Mucosa of rectum (tissue), 2 donors: Measurements from ENCODE around the gene HSD17B2.
"Not testable (repeated sequence)": the region's sequence is repeated elsewhere in the genome, so short reads cannot be mapped to it uniquely, and the experiment has no call there.

Experiments used
- H3K27ac ChIP-seq, 2 donors: one replicate each; pipeline ENCODE4 v1.7.0; 2013; ENCODE audit warnings: inconsistent platforms in 2 of 2, low read depth in 2 of 2, low read length in 2 of 2
- H3K27me3 ChIP-seq, 2 donors: one replicate each; pipeline ENCODE4 v1.7.0; 2013; ENCODE audit warnings: low read length in 2 of 2; ENCODE audit not compliant: control insufficient read depth in 2 of 2, insufficient read depth in 2 of 2
- H3K36me3 ChIP-seq, 2 donors: one replicate each; pipeline ENCODE4 v1.7.0; 2013; ENCODE audit warnings: low read length in 2 of 2; ENCODE audit not compliant: control insufficient read depth in 2 of 2, insufficient read depth in 2 of 2
- H3K4me1 ChIP-seq, 2 donors: one replicate each; pipeline ENCODE4 v1.7.0; 2013; ENCODE audit warnings: low read length in 2 of 2, mild to moderate bottlenecking in 1 of 2; ENCODE audit not compliant: control insufficient read depth in 2 of 2, insufficient read depth in 2 of 2
- H3K4me3 ChIP-seq, 2 donors: one replicate each; pipeline ENCODE4 v1.7.0; 2013; ENCODE audit warnings: low read length in 2 of 2
- H3K9ac ChIP-seq, 2 donors: one replicate each; pipeline ENCODE4 v1.7.0; 2013; ENCODE audit warnings: low read length in 2 of 2, low read depth in 1 of 2, mild to moderate bottlenecking in 1 of 2
- H3K9me3 ChIP-seq, 2 donors: one replicate each; pipeline ENCODE4 v1.7.0; 2013; ENCODE audit warnings: low read length in 2 of 2; ENCODE audit not compliant: control insufficient read depth in 2 of 2
- donor health status: healthy.
- donor health status: Normal muscosa, but diverticular disease.

Gene HSD17B2

GRCh38 chr16:82005027-82005830 lies 29.8 kb upstream of the HSD17B2 start:
- H3K4me1 ChIP-seq, result no peaks in the 10 kb centered on the region
- no peak overlapping the region for H3K9ac ChIP-seq
- peaks cover 0 to 2% of the 10 kb centered on the region in 2 donors for H3K9me3 ChIP-seq
- H3K36me3 ChIP-seq, result peaks cover 7 to 8% of the 10 kb centered on the region in 2 donors
- no peak overlapping the region for H3K27ac ChIP-seq
- no peak overlapping the region for H3K4me3 ChIP-seq
- no peaks in the 10 kb centered on the region for H3K27me3 ChIP-seq

- H3K9ac ChIP-seq, result no peak overlapping the region
- no peak overlapping the region for H3K27ac ChIP-seq
- H3K27me3 ChIP-seq, result no peaks in the 10 kb centered on the region
- H3K4me1 ChIP-seq, result no peaks in the 10 kb centered on the region
- H3K36me3 ChIP-seq, result peaks cover 5 to 7% of the 10 kb centered on the region in 2 donors
- H3K4me3 ChIP-seq, result no peak overlapping the region
- H3K9me3 ChIP-seq, result peaks cover 0 to 2% of the 10 kb centered on the region in 2 donors
Measured at GRCh38 chr16:82006036-82006435, 29.0 kb upstream of the HSD17B2 start.

GRCh38 chr16:82007189-82007588 lies 27.9 kb upstream of the HSD17B2 start:
- no peaks in the 10 kb centered on the region for H3K27me3 ChIP-seq
- H3K9ac ChIP-seq, result no peak overlapping the region
- H3K4me1 ChIP-seq, result no peaks in the 10 kb centered on the region
- no peak overlapping the region for H3K4me3 ChIP-seq
- H3K27ac ChIP-seq, result no peak overlapping the region
- H3K36me3 ChIP-seq, result peaks cover 4 to 5% of the 10 kb centered on the region in 2 donors
- peaks cover 0 to 2% of the 10 kb centered on the region in 2 donors for H3K9me3 ChIP-seq

- peaks cover 2 to 5% of the 10 kb centered on the region in 2 donors for H3K36me3 ChIP-seq
- no peak overlapping the region for H3K4me3 ChIP-seq
- H3K9me3 ChIP-seq, result peaks cover 0 to 2% of the 10 kb centered on the region in 2 donors
- H3K27me3 ChIP-seq, result no peaks in the 10 kb centered on the region
- no peak overlapping the region for H3K9ac ChIP-seq
- H3K4me1 ChIP-seq, result no peaks in the 10 kb centered on the region
- H3K27ac ChIP-seq, result no peak overlapping the region
Measured at GRCh38 chr16:82008957-82009592, 26.0 kb upstream of the HSD17B2 start.

- not testable (repeated sequence) for H3K9me3 ChIP-seq, H3K27me3 ChIP-seq, H3K4me3 ChIP-seq, H3K36me3 ChIP-seq, H3K4me1 ChIP-seq, H3K27ac ChIP-seq, H3K9ac ChIP-seq
Measured at GRCh38 chr16:82009789-82010188, 25.3 kb upstream of the HSD17B2 start.

GRCh38 chr16:82010649-82011048 lies 24.4 kb upstream of the HSD17B2 start:
- Histone ChIP-seq H3K4me3 (peak overlapping the region; percentile 69 to 76), H3K4me1 (no peaks in the 10 kb centered on the region), H3K27ac (no peak overlapping the region), H3K9ac (peak overlapping the region in 1 of 2 donors; percentile 25), H3K9me3 (peaks cover 0 to 8% of the 10 kb centered on the region in 2 donors), H3K27me3 (no peaks in the 10 kb centered on the region), H3K36me3 (peaks cover 0 to 5% of the 10 kb centered on the region in 2 donors)

- Histone ChIP-seq H3K27ac (no peak within 1 kb of the TSS), H3K4me1 (no peaks in the 10 kb centered on the region), H3K9ac (peak within 1 kb of the TSS; percentile 25 to 27)
Measured at GRCh38 chr16:82011199-82011641, 23.8 kb upstream of the HSD17B2 start, which contains the start of gene SDR42E1. Gene SDR42E1, minus strand, starts transcription at chr16:82011470. Its CDS starts 10,612 bp downstream, at chr16:82000858.

GRCh38 chr16:82013139-82013538 lies 21.9 kb upstream of the HSD17B2 start:
- Histone ChIP-seq H3K27ac (no peak overlapping the region), H3K9ac (no peak overlapping the region), H3K9me3 (peaks cover 0 to 8% of the 10 kb centered on the region in 2 donors), H3K4me3 (no peak overlapping the region), H3K36me3 (no peaks in the 10 kb centered on the region), H3K4me1 (no peaks in the 10 kb centered on the region), H3K27me3 (no peaks in the 10 kb centered on the region)

More at GRCh38 chr16:82011199-82011641, 23.8 kb upstream of the HSD17B2 start, which contains the start of gene SDR42E1:
- peaks cover 0 to 8% of the 10 kb centered on the region in 2 donors for H3K9me3 ChIP-seq
- H3K36me3 ChIP-seq, result peaks cover 0 to 5% of the 10 kb centered on the region in 2 donors
- no peaks in the 10 kb centered on the region for H3K27me3 ChIP-seq
- peak within 1 kb of the TSS; percentile 69 to 76 for H3K4me3 ChIP-seq

GRCh38 chr16:82016263-82016662 lies 18.8 kb upstream of the HSD17B2 start:
- Histone ChIP-seq H3K27me3 (no peaks in the 10 kb centered on the region), H3K9me3 (peaks cover 0 to 6% of the 10 kb centered on the region in 2 donors), H3K27ac (no peak overlapping the region), H3K9ac (no peak overlapping the region), H3K36me3 (no peaks in the 10 kb centered on the region), H3K4me3 (peak overlapping the region; percentile 29 to 31), H3K4me1 (no peaks in the 10 kb centered on the region)

GRCh38 chr16:82016964-82017363 lies 18.1 kb upstream of the HSD17B2 start:
- Histone ChIP-seq H3K9me3 (peaks cover 0 to 6% of the 10 kb centered on the region in 2 donors), H3K4me3 (no peak overlapping the region), H3K9ac (no peak overlapping the region), H3K4me1 (no peaks in the 10 kb centered on the region), H3K27me3 (no peaks in the 10 kb centered on the region), H3K36me3 (no peaks in the 10 kb centered on the region), H3K27ac (no peak overlapping the region)
